ENCODE results near the gene CLASRP.

GRCh38 chr19:45086480-45086879, 47.6 kb downstream of the CLASRP start:
- no peak for TF ChIP-seq CTCF (conservative IDR thresholded peaks at IDR 0.05)
- TF ChIP-seq ZFX (IDR thresholded peaks at IDR 0.05), result no peak

Data from C4-2B (cell line).